ENCODE measurements around the gene USP20. TPM values are rescaled to one million over a fixed set of nuclear protein-coding genes. Genes with fewer than 3 reads are reported as not detected.
A peak's percentile ranks its signal among the peaks of the same experiment; 100 is the strongest.

Gene USP20
- polyA plus RNA-seq, 1 of the 3 experiments (the other 2 are of a cell fraction): 22.5 TPM

DNA sequence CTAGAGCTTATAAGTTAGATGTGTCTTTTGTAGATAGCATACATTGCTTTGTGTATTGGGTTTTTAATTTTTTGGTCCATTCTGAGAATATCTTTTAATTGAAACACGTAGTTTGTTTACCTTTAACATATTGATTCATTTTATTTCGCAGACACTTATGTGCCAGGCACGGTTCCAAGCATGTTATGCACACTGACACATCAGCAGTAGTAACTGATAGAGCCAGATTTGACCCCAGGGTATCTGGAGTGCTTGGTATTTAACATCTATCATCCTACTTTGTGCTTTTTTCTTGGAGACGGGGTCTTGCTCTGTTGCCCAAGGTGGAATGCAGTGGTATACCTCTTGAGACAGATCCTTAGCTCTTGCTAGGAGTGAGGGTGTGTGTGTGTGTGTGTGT is 71.9 kb downstream of the USP20 start:
- no peak overlapping the region for H3K4me2 ChIP-seq
- H3K9me3 ChIP-seq: no peaks in the 10 kb centered on the region
- H3K9ac ChIP-seq: no peak overlapping the region
- H3K79me2 ChIP-seq (ENCODE audit: insufficient read depth): no peaks in the 10 kb centered on the region
- 94% methylated on average over 4 of the region's 4 CpGs for WGBS (ENCODE audit: low lambda C conversion rate)
- no peak overlapping the region for H3K4me3 ChIP-seq (ENCODE audit: low read depth in 2 of 2, low read length in 1 of 2)
- no peak for DNase-seq
- H3K9me2 ChIP-seq: no peaks in the 10 kb centered on the region
- peaks cover 0 to 7% of the 10 kb centered on the region in 2 experiments; a peak in 2 of 4 replicates for H3K4me1 ChIP-seq (ENCODE audit: control insufficient read depth in 1 of 2, insufficient read depth in 2 of 2, low read depth in 1 of 2, low read length in 1 of 2)
- no peaks in the 10 kb centered on the region for H3K27me3 ChIP-seq (ENCODE audit: insufficient read depth)
- TF ChIP-seq, protein P1, sequence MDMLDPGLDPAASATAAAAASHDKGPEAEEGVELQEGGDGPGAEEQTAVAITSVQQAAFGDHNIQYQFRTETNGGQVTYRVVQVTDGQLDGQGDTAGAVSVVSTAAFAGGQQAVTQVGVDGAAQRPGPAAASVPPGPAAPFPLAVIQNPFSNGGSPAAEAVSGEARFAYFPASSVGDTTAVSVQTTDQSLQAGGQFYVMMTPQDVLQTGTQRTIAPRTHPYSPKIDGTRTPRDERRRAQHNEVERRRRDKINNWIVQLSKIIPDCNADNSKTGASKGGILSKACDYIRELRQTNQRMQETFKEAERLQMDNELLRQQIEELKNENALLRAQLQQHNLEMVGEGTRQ (IDR thresholded peaks at IDR 0.05; ENCODE audit: borderline replicate concordance, low read depth, low read length): no peak
- TF ChIP-seq ELF1 (IDR thresholded peaks at IDR 0.05): no peak
- TF ChIP-seq, protein P2, sequence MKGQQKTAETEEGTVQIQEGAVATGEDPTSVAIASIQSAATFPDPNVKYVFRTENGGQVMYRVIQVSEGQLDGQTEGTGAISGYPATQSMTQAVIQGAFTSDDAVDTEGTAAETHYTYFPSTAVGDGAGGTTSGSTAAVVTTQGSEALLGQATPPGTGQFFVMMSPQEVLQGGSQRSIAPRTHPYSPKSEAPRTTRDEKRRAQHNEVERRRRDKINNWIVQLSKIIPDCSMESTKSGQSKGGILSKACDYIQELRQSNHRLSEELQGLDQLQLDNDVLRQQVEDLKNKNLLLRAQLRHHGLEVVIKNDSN (IDR thresholded peaks at IDR 0.05; ENCODE audit: borderline replicate concordance, low read depth): no peak
- TF ChIP-seq, protein P3, sequence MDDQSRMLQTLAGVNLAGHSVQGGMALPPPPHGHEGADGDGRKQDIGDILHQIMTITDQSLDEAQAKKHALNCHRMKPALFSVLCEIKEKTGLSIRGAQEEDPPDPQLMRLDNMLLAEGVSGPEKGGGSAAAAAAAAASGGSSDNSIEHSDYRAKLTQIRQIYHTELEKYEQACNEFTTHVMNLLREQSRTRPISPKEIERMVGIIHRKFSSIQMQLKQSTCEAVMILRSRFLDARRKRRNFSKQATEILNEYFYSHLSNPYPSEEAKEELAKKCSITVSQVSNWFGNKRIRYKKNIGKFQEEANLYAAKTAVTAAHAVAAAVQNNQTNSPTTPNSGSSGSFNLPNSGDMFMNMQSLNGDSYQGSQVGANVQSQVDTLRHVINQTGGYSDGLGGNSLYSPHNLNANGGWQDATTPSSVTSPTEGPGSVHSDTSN (IDR thresholded peaks at IDR 0.05): no peak
- no peak for TF ChIP-seq FOSL2 (IDR thresholded peaks at IDR 0.05; ENCODE audit: borderline replicate concordance, low read depth)
- TF ChIP-seq TAF1 (IDR thresholded peaks at IDR 0.05; ENCODE audit: borderline replicate concordance, low read depth, low read length): no peak
- TF ChIP-seq FOXJ3 (CRISPR knock-in tag; IDR thresholded peaks at IDR 0.05): no peak
- H3K27ac ChIP-seq (ENCODE audit: low read depth in 2 of 2, low read length in 1 of 2): no peak overlapping the region
- POLR2A ChIA-PET: no interaction called here
- no peak overlapping the region for H2AFZ ChIP-seq (ENCODE audit: low read depth)
- CTCF ChIA-PET: interaction anchor here (1.2 to 1.7 kb wide), 2 partner anchors 18 to 26 kb away, joined by 3 to 5 read pairs; no protein-coding TSS in a partner anchor
- peaks cover 5 to 18% of the 10 kb centered on the region in 2 experiments for H3K36me3 ChIP-seq (replicated peaks in 1 of 2; ENCODE audit: control insufficient read depth in 1 of 2, insufficient read depth in 2 of 2, low read length in 1 of 2)
- no peaks in the 10 kb centered on the region for H3F3A ChIP-seq (replicated peaks; ENCODE audit: insufficient read depth)
- no peaks in the 10 kb centered on the region for H4K20me1 ChIP-seq (ENCODE audit: insufficient read depth)

DNA sequence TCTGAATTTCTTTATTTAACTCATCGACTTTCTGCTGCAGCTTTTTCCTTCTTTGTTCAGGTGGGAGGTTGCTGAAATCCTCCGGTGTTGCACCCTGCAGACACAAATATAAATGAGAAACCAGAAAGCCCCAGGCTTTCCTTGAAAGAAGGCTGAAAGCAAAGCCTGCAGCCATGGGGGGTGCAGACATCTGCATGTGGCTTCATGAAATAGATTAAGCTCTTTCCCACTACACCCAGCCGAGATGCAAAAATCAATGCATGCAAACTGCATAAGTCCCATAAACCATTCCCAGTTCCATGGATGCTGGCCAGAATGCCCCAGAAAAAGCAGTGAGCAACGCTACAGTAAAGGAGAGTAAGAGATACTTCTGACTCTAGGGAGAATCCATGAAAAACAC is 73.6 kb downstream of the USP20 start:
- Histone ChIP-seq H3K27ac (ENCODE audit: low read depth in 2 of 2, low read length in 1 of 2) (no peak overlapping the region), H3K9me3 (no peaks in the 10 kb centered on the region), H3K4me3 (ENCODE audit: low read depth in 2 of 2, low read length in 1 of 2) (no peak overlapping the region), H3F3A (replicated peaks; ENCODE audit: insufficient read depth) (no peaks in the 10 kb centered on the region), H3K4me2 (no peak overlapping the region), H3K9ac (no peak overlapping the region), H2AFZ (ENCODE audit: low read depth) (no peak overlapping the region), H3K4me1 (ENCODE audit: control insufficient read depth in 1 of 2, insufficient read depth in 2 of 2, low read depth in 1 of 2, low read length in 1 of 2) (peaks cover 0 to 7% of the 10 kb centered on the region in 2 experiments; a peak in 2 of 4 replicates), H3K79me2 (ENCODE audit: insufficient read depth) (no peaks in the 10 kb centered on the region), H4K20me1 (ENCODE audit: insufficient read depth) (no peaks in the 10 kb centered on the region), H3K9me2 (no peaks in the 10 kb centered on the region), H3K27me3 (ENCODE audit: insufficient read depth) (no peaks in the 10 kb centered on the region), H3K36me3 (replicated peaks in 1 of 2; ENCODE audit: control insufficient read depth in 1 of 2, insufficient read depth in 2 of 2, low read length in 1 of 2) (peaks cover 0 to 18% of the 10 kb centered on the region in 2 experiments)
- 84% methylated on average over 4 of the region's 4 CpGs for WGBS (ENCODE audit: low lambda C conversion rate)
- POLR2A ChIA-PET: no interaction called here
- CTCF ChIA-PET: no interaction called here
- no peak for TF ChIP-seq EZH2phosphoT487 (IDR thresholded peaks at IDR 0.05; ENCODE audit: borderline replicate concordance, low read depth)
- DNase-seq: no peak

DNA sequence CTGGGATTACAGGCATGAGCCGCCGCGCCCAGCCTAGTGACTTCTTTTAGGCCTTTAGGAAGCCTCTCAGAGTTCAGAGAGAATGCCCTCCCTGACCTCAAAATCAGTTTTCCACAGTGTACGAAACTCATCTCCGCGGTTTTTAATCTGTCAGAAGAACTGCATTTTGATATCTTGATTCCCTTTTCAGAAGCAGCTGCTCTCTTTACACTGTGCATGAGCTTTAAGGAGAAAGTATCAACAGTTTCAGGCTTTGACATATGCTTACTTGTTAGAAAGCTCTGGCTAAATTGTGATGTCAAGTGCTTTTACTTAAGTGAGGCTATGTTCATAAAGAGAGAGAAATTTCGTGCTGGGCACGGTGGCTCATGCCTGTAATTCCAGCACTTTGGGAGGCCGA is 74.6 kb downstream of the USP20 start:
- no peak for DNase-seq
- H4K20me1 ChIP-seq (ENCODE audit: insufficient read depth): no peaks in the 10 kb centered on the region
- H3K9me2 ChIP-seq: no peaks in the 10 kb centered on the region
- H3F3A ChIP-seq (replicated peaks; ENCODE audit: insufficient read depth): no peaks in the 10 kb centered on the region
- CTCF ChIA-PET: no interaction called here
- H2AFZ ChIP-seq (ENCODE audit: low read depth): no peak overlapping the region
- peak overlapping the region in 1 of 2 experiments; percentile 70; a peak in 2 of 4 replicates for H3K27ac ChIP-seq (ENCODE audit: low read depth in 2 of 2, low read length in 1 of 2)
- no peaks in the 10 kb centered on the region for H3K9me3 ChIP-seq
- no peak overlapping the region for H3K9ac ChIP-seq
- H3K4me1 ChIP-seq (ENCODE audit: control insufficient read depth in 1 of 2, insufficient read depth in 2 of 2, low read depth in 1 of 2, low read length in 1 of 2): peaks cover 0 to 7% of the 10 kb centered on the region in 2 experiments; a peak in 2 of 4 replicates
- no peaks in the 10 kb centered on the region for H3K27me3 ChIP-seq (ENCODE audit: insufficient read depth)
- POLR2A ChIA-PET: no interaction called here
- no peaks in the 10 kb centered on the region for H3K79me2 ChIP-seq (ENCODE audit: insufficient read depth)
- no peak overlapping the region for H3K4me2 ChIP-seq
- H3K4me3 ChIP-seq (ENCODE audit: low read depth in 2 of 2, low read length in 1 of 2): no peak overlapping the region
- peaks cover 0 to 20% of the 10 kb centered on the region in 2 experiments for H3K36me3 ChIP-seq (replicated peaks in 1 of 2; ENCODE audit: control insufficient read depth in 1 of 2, insufficient read depth in 2 of 2, low read length in 1 of 2)
- 95% methylated on average over 9 of the region's 9 CpGs for WGBS (ENCODE audit: low lambda C conversion rate)
- TF ChIP-seq TEAD4 (IDR thresholded peaks at IDR 0.05; ENCODE audit: borderline replicate concordance, insufficient read depth) (no peak), TCF12 (IDR thresholded peaks at IDR 0.05) (no peak), POLR2AphosphoS5 (IDR thresholded peaks at IDR 0.05; ENCODE audit: low read depth, low read length) (no peak), RFX5 (IDR thresholded peaks at IDR 0.05; ENCODE audit: low read length) (no peak), JUND (IDR thresholded peaks at IDR 0.05) (no peak)
- TF ChIP-seq, protein P4, sequence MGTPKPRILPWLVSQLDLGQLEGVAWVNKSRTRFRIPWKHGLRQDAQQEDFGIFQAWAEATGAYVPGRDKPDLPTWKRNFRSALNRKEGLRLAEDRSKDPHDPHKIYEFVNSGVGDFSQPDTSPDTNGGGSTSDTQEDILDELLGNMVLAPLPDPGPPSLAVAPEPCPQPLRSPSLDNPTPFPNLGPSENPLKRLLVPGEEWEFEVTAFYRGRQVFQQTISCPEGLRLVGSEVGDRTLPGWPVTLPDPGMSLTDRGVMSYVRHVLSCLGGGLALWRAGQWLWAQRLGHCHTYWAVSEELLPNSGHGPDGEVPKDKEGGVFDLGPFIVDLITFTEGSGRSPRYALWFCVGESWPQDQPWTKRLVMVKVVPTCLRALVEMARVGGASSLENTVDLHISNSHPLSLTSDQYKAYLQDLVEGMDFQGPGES (IDR thresholded peaks at IDR 0.05; ENCODE audit: low read depth, low read length): no peak
- TF ChIP-seq, protein P5, sequence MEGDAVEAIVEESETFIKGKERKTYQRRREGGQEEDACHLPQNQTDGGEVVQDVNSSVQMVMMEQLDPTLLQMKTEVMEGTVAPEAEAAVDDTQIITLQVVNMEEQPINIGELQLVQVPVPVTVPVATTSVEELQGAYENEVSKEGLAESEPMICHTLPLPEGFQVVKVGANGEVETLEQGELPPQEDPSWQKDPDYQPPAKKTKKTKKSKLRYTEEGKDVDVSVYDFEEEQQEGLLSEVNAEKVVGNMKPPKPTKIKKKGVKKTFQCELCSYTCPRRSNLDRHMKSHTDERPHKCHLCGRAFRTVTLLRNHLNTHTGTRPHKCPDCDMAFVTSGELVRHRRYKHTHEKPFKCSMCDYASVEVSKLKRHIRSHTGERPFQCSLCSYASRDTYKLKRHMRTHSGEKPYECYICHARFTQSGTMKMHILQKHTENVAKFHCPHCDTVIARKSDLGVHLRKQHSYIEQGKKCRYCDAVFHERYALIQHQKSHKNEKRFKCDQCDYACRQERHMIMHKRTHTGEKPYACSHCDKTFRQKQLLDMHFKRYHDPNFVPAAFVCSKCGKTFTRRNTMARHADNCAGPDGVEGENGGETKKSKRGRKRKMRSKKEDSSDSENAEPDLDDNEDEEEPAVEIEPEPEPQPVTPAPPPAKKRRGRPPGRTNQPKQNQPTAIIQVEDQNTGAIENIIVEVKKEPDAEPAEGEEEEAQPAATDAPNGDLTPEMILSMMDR (IDR thresholded peaks at IDR 0.05): no peak
- TF ChIP-seq, protein P3 (IDR thresholded peaks at IDR 0.05): no peak
